ENCODE data around the gene MARCHF3. TPM values are rescaled to one million over a fixed set of nuclear protein-coding genes. Genes with fewer than 3 reads are reported as not detected.
A peak's percentile ranks its signal among the peaks of the same experiment; 100 is the strongest.

MARCHF3 gene
- total RNA-seq, 4 donors from 2014 or later: 10.7 to 22.9 (median 20.1) TPM

GRCh38 chr5:126978258-126978657 lies 52.1 kb downstream of the MARCHF3 start:
- Histone ChIP-seq H3K27ac (no peak overlapping the region), H3K4me1 (peaks cover 0 to 2% (median under 1%) of the 10 kb centered on the region in 4 donors), H3K27me3 (no peaks in the 10 kb centered on the region), H3K9me3 (no peaks in the 10 kb centered on the region), H3K4me3 (no peak overlapping the region), H3K36me3 (no peaks in the 10 kb centered on the region)
- no peak for TF ChIP-seq CTCF (IDR thresholded peaks at IDR 0.05)
- TF ChIP-seq POLR2A (IDR thresholded peaks at IDR 0.05): no peak
- DNase-seq: no peak

- Histone ChIP-seq H3K36me3 (no peaks in the 10 kb centered on the region), H3K27me3 (no peaks in the 10 kb centered on the region), H3K4me1 (peaks cover 0 to 18% (median 8%) of the 10 kb centered on the region in 4 donors), H3K4me3 (no peak overlapping the region), H3K9me3 (no peaks in the 10 kb centered on the region), H3K27ac (no peak overlapping the region)
- TF ChIP-seq POLR2A (IDR thresholded peaks at IDR 0.05): no peak
- DNase-seq: no peak
Observed at GRCh38 chr5:126976520-126977172, 53.7 kb downstream of the MARCHF3 start.

- no peaks in the 10 kb centered on the region for H3K36me3 ChIP-seq
- no peaks in the 10 kb centered on the region for H3K9me3 ChIP-seq
- peaks cover 0 to 20% (median 10%) of the 10 kb centered on the region in 4 donors for H3K4me1 ChIP-seq
- H3K27ac ChIP-seq: no peak overlapping the region
- H3K27me3 ChIP-seq: no peaks in the 10 kb centered on the region
- H3K4me3 ChIP-seq: no peak overlapping the region
- no peak for DNase-seq
- TF ChIP-seq CTCF (IDR thresholded peaks at IDR 0.05): no peak
- TF ChIP-seq POLR2A (IDR thresholded peaks at IDR 0.05): no peak
Observed at GRCh38 chr5:126975796-126976195, 54.6 kb downstream of the MARCHF3 start.

- no peak overlapping the region for H3K4me3 ChIP-seq
- peaks cover 0 to 20% (median 10%) of the 10 kb centered on the region in 4 donors for H3K4me1 ChIP-seq
- H3K9me3 ChIP-seq: no peaks in the 10 kb centered on the region
- H3K27me3 ChIP-seq: no peaks in the 10 kb centered on the region
- no peaks in the 10 kb centered on the region for H3K36me3 ChIP-seq
- peak in 1 of 3 donors; percentile 51 for DNase-seq
- TF ChIP-seq POLR2A (IDR thresholded peaks at IDR 0.05) (no peak), CTCF (IDR thresholded peaks at IDR 0.05) (peak in 1 of 6 experiments; percentile 6)
- H3K27ac ChIP-seq: peak overlapping the region in 3 of 4 donors; percentile 45 to 73 (median 52)
Observed at GRCh38 chr5:126973193-126973592, 57.2 kb downstream of the MARCHF3 start.

- DNase-seq: peak in 2 of 3 donors; percentile 35 to 63
- Histone ChIP-seq H3K27ac (peak overlapping the region; percentile 45 to 73 (median 58)), H3K36me3 (no peaks in the 10 kb centered on the region), H3K4me1 (peaks cover 0 to 20% (median 10%) of the 10 kb centered on the region in 4 donors), H3K27me3 (no peaks in the 10 kb centered on the region), H3K9me3 (no peaks in the 10 kb centered on the region), H3K4me3 (peak overlapping the region in 2 of 4 donors; percentile 4 to 25)
- no peak for TF ChIP-seq CTCF (IDR thresholded peaks at IDR 0.05)
- no peak for TF ChIP-seq POLR2A (IDR thresholded peaks at IDR 0.05)
Observed at GRCh38 chr5:126972062-126972895, 58.1 kb downstream of the MARCHF3 start.
